LNCaP clone FGC (cell line): ENCODE data around the gene FLYWCH1.
A peak's percentile ranks its signal among the peaks of the same experiment; 100 is the strongest.

Source experiments
- DNase-seq: peaks from one replicate; pipeline ENCODE4 v3.0.0-alpha.2; 2011; ENCODE audit warnings: low read depth
- H3K4me3 ChIP-seq: 2 replicates; pipeline ENCODE4 v1.5.1; 2011; ENCODE audit warnings: mild to moderate bottlenecking, low read depth, low read length, control low read depth
- TF ChIP-seq, protein P1 (sequence below): IDR thresholded peaks from 2 replicates; pipeline ENCODE4 v1.5.1; 2012; ENCODE audit warnings: mild to moderate bottlenecking; ENCODE audit not compliant: control insufficient read depth, insufficient read depth; ENCODE audit errors: extremely low read depth

FLYWCH1 gene

DNA sequence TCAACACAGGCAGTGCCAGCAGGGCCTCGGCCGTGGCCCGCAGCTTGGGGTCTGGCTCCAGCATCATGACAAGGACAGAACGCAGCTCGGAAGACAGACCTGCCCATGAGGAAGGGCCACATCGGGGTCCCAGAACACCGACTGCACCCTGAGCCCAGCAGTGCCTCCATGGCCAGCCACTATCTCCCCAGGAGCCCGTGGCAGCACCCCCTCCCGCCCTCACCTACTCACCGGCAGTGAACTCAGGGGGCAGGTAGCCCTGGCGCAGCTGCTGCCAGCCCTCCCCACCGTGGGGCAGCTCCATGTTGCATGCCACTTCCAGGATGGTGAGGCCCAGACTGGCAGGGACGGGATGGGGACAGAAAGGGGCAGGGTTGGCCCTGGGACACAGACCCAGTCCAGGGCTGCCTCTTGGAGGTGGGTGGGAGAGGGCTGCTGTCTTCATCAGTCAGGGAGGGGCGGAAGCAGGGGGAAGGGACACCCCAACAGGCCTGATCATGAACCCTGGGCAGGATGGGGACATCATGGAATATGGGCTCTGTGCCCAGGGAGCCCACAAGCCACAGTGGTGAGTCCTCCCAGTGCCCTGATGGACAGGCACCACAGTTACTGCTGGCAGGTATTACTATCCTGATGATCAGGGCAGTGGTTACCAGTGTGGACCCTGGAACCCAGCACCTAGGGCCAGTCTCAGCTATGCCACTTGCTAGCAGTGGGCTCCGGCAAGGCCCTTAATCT, 62.8 kb downstream of the FLYWCH1 start:
- DNase-seq: no peak
- TF ChIP-seq, protein P1, sequence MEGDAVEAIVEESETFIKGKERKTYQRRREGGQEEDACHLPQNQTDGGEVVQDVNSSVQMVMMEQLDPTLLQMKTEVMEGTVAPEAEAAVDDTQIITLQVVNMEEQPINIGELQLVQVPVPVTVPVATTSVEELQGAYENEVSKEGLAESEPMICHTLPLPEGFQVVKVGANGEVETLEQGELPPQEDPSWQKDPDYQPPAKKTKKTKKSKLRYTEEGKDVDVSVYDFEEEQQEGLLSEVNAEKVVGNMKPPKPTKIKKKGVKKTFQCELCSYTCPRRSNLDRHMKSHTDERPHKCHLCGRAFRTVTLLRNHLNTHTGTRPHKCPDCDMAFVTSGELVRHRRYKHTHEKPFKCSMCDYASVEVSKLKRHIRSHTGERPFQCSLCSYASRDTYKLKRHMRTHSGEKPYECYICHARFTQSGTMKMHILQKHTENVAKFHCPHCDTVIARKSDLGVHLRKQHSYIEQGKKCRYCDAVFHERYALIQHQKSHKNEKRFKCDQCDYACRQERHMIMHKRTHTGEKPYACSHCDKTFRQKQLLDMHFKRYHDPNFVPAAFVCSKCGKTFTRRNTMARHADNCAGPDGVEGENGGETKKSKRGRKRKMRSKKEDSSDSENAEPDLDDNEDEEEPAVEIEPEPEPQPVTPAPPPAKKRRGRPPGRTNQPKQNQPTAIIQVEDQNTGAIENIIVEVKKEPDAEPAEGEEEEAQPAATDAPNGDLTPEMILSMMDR: no peak
- no peak overlapping the region for H3K4me3 ChIP-seq

DNA sequence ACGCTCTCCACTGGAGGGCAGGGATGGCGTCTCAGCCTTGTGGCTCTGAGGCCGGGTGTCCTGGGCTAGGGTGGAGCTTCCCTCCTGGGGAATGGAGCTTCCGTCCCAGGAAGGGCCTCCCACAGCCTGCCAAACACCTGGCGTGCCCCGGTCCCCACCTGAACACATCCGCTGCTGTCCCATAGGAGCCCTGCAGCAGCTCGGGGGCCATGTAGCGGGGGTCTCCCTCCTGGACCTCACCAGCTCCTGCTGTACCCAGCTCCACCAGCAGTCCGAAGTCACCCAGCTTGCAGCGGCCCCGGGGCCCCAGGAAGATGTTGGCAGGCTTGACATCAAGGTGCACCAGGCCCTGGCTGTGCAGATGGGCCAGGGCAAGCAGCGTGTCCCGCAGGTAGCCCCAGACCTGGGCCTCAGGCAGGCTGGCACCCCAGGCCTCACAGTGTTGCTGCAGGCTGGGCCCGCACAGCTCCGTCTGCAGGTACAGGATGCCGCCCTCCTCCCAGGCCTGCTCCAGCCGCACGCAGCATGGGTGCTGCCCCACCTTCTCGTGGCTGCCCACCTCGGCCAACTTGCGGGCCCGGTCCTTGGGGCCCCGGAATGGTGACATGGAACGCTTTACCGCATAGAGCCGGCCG, 63.5 kb downstream of the FLYWCH1 start:
- DNase-seq: no peak
- TF ChIP-seq, protein P1: no peak
- H3K4me3 ChIP-seq: no peak overlapping the region

DNA sequence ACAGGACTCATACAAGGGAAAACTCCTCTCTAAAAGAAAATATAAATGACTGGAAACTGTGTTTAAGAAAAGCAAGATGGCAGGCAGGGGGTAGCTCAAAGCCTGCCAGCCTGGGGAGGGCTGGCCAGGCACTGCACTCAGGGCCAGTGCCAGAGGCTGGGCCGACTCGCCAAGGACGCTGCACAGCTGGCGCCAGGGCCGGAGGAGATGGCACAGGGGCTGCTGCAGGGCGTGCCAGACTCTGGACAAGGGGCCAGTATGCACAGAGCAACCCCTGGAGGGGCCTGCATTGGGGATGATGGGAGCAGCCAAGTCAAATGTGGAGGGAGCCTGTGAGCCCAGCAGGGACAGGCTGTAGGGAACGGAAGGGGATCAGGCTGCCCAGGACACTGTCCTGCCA, 64.5 kb downstream of the FLYWCH1 start:
- TF ChIP-seq, protein P1: no peak
- DNase-seq: no peak

DNA sequence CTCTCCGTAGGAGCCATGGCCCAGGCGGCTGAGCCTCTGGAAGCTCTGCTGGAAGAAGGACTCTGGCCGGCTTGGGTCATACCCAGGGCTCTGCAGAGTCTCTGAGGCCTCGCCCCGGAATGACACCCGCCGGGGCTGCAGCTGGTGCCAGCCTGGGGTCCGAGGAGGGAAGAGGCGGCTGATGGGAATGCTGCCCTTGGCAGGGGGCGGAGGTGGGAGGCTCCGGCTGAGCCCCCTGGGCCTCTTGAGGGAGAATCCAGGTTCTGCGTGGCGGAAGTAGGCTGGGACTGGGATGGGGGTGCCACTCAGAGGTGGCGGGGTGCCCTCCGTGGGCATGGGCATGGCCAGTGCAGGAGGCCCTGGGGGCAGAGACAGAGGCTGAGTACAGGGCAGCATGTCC, 64.9 kb downstream of the FLYWCH1 start:
- no peak for DNase-seq
- TF ChIP-seq, protein P1: no peak
- H3K4me3 ChIP-seq: no peak overlapping the region

More for the DNA sequence above, 64.5 kb downstream of the FLYWCH1 start:
- H3K4me3 ChIP-seq: no peak overlapping the region

DNA sequence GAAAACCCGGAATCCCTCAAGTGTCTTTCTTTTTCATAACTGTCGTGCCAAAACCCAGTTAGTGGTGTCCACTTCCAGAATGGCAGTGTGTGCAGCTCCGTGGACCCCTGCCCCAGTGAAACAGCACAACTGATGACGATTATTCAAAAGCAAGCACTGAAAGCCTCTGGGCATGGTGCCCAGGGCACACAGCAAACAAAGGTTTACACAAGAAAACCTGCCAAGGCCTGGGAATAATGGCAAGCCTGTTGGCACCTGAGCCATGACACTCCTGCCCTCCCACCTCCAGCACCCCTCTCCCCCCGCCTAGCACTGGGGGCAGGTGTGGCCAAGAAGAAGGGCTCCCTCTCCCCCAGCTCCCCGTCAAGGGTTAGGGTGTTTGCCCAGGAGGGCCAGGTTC, 65.7 kb downstream of the FLYWCH1 start:
- DNase-seq: peak; percentile 90
- TF ChIP-seq, protein P1: no peak
- H3K4me3 ChIP-seq: peak overlapping the region; percentile 30

DNA sequence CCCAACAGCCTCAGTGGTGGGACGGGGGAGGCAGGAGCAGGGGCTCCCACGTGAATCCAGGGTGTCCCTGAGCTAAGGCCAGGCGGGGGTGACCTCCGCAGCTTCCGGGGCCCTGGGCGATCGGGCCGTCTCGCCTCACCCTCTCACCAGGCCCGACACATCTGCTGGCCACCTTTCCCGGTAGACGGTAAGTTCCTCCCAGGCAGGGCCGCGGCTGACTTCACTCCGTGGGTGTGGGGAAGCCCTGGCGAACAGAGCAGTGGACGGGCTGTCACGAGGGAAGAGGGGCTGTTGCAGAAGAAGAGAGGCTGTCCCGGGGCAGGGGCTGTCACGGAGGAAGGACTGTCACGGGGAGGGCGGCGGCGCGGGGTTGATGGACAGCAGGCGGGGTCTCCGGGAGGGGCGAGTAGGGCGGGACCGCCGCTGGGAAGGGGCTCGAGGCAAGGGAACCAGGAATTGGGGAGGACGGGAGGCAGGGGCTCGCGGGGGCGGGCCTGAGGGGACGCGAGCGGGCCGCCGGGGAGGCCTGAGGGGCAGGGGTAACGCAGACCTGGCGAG, 68.0 kb downstream of the FLYWCH1 start:
- DNase-seq: no peak
- TF ChIP-seq, protein P1: no peak
- H3K4me3 ChIP-seq: peak overlapping the region; percentile 63
